ENCODE data around the gene ANKZF1.

DNA sequence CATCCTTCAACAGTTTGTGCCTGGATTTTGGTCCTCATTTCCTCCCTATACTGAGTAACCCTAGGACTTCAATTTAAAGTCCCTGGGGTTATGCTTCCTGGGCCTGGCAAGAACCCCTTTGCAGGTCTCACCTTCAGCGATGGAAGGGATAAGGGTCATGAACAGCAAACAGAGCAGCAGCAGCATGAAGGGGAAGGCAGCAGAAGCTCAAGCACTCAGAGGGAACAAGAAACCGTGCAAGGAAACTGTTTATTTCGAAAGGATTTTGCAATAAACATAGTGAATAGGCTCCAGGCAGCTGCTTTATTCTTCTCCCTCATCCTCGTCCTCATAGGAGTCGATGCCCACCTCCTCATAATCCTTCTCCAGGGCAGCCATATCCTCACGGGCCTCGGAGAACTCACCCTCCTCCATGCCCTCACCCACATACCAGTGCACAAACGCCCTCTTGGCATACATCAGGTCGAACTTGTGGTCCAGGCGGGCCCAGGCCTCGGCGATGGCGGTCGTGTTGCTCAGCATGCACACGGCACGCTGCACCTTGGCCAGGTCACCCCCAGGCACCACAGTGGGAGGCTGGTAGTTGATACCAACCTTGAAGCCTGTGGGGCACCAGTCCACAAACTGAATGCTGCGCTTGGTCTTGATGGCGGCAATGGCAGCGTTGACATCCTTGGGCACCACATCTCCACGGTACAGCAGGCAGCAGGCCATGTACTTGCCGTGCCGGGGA, 20.6 kb downstream of the ANKZF1 start:
- TF ChIP-seq CTCF (IDR thresholded peaks at IDR 0.05) (no peak), POLR2A (IDR thresholded peaks at IDR 0.05) (no peak), POLR2AphosphoS5 (IDR thresholded peaks at IDR 0.05) (no peak), EP300 (IDR thresholded peaks at IDR 0.05) (no peak)

Data from suprapubic skin (tissue), 4 donors.